ENCODE data around the gene NMBR.

DNA sequence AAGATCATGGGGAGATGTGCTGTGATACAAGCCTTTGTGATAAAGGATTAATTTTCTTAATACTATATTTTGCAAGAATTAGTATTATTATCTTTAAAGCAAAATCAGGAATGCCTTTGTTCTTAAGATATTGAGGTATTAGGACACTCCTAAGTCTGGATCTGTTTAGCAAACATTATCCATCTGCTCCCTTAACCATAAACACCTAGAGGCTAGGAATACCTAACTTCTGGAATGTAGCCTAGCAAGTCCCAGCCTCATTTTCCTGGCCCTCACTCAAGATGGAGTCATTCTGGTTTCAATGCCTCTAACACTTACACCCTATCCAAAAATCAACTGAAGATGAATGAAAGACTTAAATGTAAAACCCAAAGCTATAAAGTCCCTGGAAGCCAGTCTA is 120.5 kb downstream of the NMBR start:
- TF ChIP-seq, protein P1, sequence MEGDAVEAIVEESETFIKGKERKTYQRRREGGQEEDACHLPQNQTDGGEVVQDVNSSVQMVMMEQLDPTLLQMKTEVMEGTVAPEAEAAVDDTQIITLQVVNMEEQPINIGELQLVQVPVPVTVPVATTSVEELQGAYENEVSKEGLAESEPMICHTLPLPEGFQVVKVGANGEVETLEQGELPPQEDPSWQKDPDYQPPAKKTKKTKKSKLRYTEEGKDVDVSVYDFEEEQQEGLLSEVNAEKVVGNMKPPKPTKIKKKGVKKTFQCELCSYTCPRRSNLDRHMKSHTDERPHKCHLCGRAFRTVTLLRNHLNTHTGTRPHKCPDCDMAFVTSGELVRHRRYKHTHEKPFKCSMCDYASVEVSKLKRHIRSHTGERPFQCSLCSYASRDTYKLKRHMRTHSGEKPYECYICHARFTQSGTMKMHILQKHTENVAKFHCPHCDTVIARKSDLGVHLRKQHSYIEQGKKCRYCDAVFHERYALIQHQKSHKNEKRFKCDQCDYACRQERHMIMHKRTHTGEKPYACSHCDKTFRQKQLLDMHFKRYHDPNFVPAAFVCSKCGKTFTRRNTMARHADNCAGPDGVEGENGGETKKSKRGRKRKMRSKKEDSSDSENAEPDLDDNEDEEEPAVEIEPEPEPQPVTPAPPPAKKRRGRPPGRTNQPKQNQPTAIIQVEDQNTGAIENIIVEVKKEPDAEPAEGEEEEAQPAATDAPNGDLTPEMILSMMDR (conservative IDR thresholded peaks at IDR 0.05; ENCODE audit: low read depth, low read length), result no peak
- TF ChIP-seq EZH2 (IDR thresholded peaks at IDR 0.05; ENCODE audit: low read length, unreplicated experiment) (no peak), EZH2phosphoT487 (IDR thresholded peaks at IDR 0.05; ENCODE audit: borderline replicate concordance, low read length) (no peak)
